GM12872 (cell line): ENCODE results near the gene IRAG1.

Experiments used
- TF ChIP-seq, protein P1 (sequence below): IDR thresholded peaks from 3 replicates; pipeline ENCODE4 v1.5.1; 2011; ENCODE audit warnings: low read depth, mild to moderate bottlenecking, low read length, moderate library complexity; ENCODE audit not compliant: insufficient read depth

Gene IRAG1

DNA sequence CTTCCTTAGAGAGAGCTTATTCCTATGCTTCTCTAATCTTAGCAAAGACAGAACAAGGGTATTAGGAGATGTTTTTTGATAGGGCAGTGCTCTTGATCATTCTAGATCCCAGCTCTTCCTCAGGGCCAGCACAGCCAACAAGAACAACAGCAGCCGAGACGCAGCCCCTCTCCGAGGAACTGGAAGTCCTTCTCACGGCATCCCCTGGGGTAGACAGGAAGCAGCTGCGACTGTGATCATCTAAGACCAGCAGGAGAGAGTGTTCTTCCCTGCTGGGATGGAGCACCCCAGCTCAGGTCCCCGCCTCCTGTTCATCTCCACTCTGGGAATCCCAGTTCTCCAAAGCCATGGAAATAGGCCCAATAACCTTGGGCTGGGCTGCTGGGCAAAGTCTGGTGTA is 29.6 kb downstream of the IRAG1 start:
- TF ChIP-seq, protein P1, sequence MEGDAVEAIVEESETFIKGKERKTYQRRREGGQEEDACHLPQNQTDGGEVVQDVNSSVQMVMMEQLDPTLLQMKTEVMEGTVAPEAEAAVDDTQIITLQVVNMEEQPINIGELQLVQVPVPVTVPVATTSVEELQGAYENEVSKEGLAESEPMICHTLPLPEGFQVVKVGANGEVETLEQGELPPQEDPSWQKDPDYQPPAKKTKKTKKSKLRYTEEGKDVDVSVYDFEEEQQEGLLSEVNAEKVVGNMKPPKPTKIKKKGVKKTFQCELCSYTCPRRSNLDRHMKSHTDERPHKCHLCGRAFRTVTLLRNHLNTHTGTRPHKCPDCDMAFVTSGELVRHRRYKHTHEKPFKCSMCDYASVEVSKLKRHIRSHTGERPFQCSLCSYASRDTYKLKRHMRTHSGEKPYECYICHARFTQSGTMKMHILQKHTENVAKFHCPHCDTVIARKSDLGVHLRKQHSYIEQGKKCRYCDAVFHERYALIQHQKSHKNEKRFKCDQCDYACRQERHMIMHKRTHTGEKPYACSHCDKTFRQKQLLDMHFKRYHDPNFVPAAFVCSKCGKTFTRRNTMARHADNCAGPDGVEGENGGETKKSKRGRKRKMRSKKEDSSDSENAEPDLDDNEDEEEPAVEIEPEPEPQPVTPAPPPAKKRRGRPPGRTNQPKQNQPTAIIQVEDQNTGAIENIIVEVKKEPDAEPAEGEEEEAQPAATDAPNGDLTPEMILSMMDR, result no peak

DNA sequence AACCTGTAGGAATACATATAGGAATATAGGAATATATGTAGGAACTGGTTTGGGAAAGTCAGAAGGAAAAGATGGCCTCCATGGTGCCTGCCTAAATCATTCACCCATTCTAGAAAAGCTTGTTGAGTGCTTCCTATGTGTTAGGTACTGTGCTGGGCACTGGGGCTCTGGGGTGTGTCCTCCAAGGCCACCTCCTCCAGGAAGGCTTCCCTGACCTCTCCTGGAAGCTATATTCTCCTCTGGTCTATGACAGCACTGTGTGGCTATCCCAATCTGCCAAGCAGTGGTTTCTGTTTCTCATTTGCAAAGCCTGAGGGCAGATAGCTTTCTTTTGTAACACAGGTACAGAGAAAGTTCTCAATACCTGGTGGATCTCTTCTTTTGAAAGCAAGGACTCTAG is 30.2 kb downstream of the IRAG1 start:
- TF ChIP-seq, protein P1, result no peak

DNA sequence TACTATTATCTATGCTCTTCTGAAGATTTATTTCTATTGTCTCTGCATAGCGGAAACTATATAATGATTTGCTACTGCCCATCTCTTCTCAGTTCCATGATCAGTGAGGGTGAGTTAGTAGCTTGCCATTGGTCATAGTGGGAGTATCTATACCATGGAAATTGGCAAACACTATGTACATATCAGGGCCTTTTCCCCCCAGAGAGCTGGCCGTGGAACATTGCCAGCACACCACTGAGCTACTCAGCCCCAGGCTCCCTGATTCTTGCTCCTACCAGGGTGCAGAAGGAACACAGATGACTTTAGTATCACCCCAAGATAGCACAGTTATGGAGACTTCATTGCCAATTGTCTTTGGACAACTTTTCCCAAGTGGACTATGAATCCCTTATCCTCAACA is 33.2 kb downstream of the IRAG1 start:
- TF ChIP-seq, protein P1, result no peak

DNA sequence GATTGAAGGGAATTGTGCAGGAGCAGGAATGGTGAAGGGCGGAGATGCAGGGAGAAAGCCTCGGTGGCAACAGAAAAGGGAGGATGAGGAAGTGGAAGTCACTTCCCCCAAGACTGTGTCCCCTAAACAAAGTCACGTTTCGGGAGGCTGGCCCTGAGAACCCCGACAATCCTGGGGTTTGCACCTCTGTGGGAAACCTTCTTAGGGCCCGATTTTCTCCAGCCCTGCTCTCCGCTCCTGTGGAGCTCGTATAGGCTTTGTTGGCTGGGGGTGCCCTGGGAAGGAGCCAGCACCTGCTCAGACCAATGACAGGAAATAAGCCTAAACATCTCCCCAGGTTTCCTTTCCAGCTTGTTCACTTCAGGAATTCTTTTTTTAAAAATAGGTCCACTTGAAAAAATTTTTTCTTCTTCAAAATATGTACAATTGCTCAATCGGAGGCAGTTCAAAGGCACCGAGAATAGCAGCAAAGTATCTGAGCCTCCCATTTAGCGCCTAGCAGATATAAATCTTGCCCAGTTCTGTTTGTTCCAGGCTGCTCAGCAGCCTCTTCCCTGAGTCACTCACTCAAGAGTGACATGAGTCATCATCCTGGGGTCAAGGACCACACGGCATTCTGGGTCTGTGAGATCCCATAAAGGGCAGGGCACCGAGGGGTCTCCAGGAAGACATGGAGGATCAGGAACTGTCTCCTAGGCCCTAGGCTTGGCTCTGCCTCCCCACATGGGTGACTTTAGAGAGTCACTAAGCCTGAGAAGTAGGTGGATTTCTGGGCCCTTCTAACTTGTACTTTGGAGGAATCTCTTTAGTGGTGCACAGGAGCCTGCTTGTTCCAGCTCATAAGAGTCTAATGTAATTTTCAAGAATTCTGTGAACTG is 34.0 kb downstream of the IRAG1 start:
- TF ChIP-seq, protein P1, result no peak

DNA sequence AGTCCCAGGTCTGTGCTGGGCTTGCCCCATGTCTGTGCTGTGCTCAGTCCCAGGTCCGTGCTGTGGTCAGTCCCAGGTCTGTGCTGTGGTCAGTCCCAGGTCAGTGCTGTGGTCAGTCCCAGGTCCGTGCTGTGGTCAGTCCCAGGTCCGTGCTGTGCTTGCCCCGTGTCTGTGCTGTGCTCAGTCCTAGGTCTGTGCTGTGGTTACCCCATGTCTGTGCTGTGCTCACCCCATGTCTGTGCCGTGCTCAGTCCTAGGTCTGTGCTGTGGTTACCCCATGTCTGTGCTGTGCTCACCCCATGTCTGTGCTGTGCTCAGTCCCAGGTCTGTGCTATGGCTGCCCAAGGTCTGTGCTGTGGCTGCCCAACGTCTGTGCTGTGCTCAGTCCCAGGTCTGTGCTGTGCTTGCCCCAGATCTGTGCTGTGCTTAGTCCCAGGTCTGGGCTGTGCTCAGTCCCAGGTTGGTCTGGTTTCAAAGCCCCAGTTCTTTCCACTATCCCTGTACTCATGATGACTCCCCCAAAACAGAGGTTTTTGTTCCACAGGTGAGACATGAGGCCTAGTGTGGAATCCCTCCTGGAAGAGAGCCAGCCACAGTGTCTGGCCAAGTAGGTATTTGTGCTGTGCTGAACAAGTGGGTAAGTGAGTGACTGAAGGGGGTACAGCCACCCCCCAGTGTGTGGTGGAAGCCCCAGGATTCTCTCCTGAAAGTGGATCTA is 34.8 kb downstream of the IRAG1 start:
- TF ChIP-seq, protein P1, result no peak

DNA sequence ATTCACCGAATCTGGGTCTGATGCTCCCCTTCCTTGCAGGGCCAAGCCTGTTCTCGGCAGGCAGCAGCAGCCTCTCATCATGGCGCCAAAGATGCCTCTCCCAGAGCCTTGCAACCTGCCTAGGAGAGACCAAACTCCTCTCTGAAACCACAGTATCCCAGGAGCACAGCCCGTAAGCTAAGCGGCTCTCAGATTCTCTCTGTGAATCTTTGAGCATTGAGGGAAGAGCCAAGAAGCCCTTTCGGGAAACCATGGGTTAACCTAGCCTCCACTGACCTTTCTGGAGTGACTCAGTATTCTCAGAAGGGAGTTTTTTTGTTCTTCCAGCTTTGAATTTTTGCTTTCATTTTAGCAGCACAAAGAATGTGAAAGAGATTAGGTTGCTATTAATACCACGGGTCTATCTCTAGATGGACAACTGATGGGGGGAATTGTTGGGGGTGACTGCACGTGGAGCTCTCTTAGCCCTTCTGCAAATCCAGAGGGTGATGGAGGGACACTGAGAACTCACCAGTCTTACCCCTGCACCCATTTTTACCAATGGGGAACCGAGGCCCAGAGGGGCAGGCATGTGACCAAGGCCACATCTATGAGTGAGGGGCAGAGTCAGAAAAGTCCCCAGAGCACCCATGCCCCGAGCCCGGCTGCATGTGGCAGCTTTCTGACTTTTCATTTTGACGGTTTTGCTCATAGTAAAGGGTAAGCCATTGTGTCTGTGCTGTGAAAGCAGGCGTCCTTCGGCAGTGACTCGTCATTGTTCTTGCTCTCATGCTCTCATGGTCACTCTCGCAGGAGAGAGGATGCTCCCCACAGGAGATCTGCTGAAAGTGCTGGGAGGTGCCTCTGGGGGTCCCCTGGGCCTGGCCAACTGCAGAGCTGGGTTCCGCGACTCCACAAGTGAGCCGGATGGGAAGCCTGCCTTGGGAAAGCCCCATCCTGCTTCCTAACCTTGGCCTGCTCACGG is 36.0 kb downstream of the IRAG1 start:
- TF ChIP-seq, protein P1, result no peak
